H4 (cell line): ENCODE data around the gene OR14J1. TPM values are rescaled to one million over a fixed set of nuclear protein-coding genes. Genes with fewer than 3 reads are reported as not detected.
"Not testable (repeated sequence)": the region's sequence is repeated elsewhere in the genome, so short reads cannot be mapped to it uniquely, and the experiment has no call there.

Source experiments
- DNase-seq: peaks from one replicate; pipeline ENCODE4 v3.0.0-alpha.2; 2015; ENCODE audit warnings: low spot score
- total RNA-seq: library from RNA; depleted of rRNA; stranded (reverse); fragments of >200 nt; shearing (Covaris generic); gene quantifications from 2 replicates; pipeline ENCODE4 v1.2.3, GENCODE V29; 2014; rRNA removed

OR14J1 gene, protein sequence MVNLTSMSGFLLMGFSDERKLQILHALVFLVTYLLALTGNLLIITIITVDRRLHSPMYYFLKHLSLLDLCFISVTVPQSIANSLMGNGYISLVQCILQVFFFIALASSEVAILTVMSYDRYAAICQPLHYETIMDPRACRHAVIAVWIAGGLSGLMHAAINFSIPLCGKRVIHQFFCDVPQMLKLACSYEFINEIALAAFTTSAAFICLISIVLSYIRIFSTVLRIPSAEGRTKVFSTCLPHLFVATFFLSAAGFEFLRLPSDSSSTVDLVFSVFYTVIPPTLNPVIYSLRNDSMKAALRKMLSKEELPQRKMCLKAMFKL
- total RNA-seq = not detected in 2 replicates

DNA sequence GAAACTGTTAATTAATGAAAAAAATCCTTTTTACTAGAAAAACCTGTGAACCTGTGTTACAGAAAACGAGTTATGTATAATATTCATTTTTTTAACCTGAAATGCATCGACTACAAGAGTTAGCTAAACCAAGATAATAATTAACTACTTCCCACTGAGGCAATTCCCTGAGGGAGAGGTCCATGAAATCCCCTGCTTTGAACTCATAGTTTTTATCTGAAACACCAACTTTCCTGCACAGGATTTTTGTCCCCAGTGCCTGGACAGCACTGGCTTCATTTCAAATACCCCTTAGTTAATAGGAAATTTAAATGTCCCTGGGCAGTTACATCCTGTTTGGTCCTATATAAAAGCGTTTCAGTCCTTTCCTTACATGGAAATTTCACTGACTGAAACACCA lies at the start of gene OR14J1:
Gene OR14J1 (plus strand): TSS at position 386 of the 400 bp plus-strand sequence. CDS start 4,989 bp downstream, outside the sequence.
- DNase-seq = no peak

DNA sequence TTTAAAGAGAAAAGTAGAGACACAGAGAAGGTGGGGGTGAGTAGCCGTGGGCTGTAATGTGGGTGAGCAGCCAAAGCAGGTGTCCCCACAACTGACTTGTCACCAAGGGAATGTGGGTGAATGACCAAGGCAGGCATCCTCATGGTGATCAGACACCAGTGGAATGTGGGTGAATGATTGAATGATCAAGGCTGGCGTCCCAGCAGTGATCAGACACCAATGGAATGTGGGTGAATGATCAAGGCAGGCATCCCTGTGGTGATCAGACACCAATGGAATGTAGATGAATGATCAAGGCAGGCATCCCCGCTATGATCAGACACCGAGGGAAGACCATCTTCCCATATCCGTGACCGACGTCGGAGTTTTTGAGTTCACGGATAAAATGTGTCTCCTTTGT lies 49.8 kb upstream of the OR14J1 start:
- no peak for DNase-seq

DNA sequence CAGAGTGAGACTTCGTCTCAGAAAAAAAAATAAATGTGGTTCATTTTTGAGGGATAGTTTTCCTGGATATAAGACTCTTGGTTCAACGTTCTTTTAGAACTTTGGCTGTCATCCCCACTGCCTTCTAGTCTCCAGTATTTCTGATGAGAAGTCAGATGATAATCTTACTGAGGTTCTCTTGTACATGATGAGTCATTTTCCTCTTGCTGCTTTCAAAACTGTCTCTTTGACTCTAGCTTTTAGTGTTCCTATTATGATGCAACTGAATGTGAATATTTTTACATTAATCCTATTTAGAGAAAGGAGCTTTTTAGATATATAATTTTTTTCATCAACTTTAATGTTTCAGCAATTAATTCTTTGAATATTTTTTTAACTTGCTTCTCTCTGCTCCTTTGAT lies 46.0 kb upstream of the OR14J1 start:
- DNase-seq = no peak

DNA sequence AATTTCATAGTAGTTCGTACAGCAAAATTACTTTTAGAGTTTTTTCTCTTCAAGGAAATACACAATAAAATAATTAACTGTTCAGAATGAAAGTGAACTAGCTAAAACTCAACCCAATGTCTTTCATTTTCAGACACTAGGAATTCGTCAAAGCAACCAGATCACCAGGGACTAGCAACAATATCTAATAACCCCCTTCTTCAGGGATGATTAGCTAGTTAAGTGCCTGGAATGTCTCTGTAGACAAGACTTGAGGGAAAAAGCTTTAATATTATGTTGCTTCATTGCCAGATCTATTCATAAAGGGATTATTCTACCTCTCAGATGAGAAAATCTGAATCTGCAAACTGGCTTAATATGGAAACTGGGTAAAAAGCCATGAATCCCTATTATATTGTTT lies 41.8 kb upstream of the OR14J1 start:
- DNase-seq = no peak

DNA sequence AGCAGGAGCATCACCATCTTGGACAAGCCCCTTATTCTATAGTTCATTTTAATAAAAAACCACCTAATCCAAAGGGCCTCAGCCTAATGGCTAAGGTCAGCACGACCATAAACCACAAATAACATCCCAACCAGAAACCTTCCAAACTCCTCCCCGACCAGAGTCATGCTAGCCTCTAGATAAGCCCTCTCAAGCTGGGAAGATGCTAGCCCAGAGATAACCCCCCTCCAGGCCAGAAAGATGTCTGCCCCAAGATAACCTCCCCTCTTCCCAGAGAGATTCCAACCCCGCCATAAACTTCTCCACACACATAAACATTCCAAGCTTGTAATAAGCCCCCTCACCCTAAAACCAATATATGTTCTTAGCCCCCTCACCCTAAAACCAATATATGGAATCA lies 38.5 kb upstream of the OR14J1 start:
- DNase-seq = no peak

DNA sequence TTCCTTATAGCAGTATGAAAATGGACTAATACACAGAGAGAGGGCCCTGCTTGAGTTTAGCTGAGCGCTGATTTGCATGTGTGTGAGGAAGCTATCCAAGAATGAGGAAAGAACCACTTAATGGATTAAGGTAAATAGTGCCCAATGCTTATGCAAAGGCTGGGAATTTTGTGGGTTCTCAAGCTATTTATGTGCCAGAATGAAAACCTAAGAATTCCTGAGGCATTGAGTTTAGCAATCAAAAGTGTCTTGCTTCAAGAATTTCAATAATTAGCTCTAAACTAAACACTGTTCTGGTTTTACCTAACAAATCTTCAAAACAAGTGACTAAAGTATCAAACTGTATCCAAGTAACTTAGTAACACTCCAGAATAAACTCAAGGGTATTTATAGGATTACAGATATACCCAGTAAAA lies 7.0 kb upstream of the OR14J1 start:
- peak; percentile 12 for DNase-seq

DNA sequence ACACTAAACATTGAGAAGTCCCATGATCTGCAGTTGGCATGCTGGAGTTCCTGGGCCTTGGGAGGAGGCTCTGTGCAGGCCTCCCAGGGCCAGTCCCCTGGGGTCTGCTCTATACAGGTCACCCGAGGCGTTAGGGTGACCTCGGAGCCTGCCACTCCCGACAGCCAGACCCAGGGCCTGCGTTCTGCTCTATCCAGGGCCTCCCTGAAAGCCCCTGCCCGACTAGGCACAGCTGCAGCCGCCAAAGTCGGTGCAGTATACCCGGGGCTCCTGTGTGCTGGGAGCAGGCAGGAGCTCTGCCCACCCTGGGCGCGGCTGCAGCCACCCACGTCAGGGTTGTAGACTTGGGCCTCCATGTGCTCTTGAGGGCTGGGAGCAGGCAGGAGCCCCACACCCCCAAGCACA lies 6.3 kb upstream of the OR14J1 start:
- no peak for DNase-seq

DNA sequence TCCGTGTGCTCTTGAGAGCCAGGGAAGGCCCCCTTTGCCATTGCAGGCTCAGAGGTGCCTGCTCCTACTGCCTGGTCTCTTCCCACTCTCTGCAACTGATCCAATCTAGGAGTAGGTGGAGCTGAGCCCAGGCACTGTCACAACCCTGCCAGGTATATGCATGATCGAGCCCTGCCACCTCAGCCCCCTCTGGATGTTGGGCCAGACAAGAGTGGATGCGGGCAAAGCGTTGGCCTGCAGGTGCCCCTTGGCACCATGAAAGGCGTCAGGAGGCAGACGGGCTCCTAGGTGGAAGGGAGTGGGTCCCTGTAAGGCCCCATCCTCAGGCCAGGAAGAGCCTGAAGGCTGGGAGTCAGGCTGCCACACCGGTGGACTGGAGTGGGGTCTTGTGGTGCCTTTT lies 5.9 kb upstream of the OR14J1 start:
- DNase-seq = no peak

DNA sequence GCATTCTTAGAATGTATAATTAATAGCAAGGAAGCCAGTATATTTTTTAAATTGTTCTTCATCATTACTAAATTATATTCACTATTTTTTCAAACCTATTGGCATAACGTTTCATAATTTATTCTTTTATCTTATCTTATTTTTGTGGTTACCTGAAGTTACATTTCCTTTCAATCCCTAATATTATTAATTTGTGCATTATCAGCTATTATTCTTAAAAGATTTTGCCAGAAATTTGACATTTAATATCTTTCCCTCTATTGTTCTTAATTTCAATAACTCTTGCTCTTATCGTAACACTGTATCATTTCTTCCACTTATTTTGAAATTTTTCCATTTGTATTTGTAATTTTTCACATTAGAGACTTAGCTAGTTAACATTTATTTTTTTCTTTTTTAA lies 18.4 kb downstream of the OR14J1 start:
- no peak for DNase-seq

DNA sequence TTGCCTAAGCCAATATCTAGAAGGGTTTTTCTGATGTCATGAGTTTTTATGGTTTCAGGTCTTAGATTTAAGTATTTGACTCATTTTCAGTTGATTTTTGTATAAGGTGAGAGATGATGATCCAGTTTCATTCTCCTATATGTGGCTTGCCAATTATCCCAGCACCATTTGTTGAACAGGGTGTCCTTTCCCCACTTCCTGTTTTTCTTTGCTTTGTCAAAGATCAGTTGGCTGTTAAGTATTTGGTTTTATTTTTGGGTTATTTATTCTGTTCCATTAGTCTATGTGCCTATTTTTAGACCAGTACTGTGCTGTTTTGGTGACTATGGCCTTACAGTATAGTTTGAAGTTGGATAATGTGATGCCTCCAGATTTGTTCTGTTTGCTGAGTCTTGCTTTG lies 21.8 kb downstream of the OR14J1 start:
- DNase-seq = not testable (repeated sequence)

DNA sequence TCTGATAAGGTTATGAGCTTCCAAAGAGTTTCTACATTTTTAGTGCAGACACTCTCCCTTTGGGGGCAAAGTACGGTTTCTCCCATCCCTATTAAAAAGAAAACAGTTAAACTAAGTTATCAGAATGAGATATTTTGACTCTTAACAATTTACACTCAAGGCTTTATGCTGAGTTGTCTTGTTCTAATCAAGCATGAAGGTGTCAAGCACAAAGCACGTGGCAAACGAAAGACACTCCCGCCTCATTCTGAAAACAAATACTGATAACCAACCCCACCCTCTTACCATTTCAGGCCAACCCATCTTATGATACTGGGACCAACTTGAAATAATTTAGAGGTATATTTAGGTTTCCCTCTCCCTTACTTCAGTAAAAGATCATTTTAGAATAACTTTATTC lies 24.3 kb downstream of the OR14J1 start:
- no peak for DNase-seq

DNA sequence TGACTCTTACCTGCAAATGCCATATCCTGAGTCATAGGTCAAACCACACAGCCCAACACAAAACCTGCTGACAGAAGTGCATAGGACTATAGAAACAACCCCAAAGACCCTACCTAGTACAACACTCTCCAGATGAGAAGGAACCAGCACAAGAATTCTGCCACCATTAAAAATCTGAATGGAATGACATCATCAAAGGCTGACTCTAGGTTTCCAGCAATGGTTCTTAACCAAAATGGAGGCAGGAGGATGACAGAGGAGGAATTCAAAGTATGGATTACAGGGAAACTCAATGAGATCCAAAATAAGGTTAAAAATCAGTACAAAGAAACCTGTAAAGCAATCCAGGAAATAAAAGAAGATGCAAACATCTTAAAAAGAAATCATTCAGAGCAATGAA lies 31.2 kb downstream of the OR14J1 start:
- DNase-seq = no peak

DNA sequence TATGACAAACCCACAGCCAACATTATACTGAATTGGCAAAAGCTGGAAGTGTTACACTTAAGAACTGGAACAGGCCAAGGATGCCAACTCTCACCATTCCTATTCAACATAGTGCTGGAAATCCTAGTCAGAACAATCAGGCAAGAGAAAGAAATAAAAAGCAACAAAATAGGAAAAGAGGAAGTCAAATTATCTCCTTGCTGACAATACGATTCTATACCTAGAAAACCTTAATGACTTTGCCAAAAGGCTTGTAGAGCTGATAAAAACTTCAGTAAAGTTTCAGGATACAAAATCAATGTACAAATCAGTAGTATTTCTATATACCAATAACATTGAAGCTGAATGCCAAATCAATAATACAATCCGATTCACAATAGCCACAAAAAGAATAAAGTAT lies 34.8 kb downstream of the OR14J1 start:
- DNase-seq = no peak

DNA sequence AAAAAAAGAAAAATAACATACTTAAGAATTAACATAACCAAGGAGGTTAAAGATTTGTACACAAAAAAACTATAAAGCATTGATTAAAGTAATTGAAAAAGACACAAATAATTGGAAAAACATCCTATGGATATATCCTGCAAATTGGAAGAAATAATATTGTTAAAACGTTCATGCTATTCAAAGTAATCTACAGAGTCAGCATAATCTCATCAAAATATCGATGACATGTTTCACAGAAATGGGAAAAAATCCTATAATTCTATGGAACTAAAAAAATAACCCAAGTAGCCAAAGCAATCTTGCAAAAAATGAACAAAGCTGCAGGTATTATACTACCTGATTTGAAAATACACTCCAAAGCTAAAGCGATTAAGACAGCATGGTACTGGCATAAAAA lies 43.9 kb downstream of the OR14J1 start:
- DNase-seq = no peak

DNA sequence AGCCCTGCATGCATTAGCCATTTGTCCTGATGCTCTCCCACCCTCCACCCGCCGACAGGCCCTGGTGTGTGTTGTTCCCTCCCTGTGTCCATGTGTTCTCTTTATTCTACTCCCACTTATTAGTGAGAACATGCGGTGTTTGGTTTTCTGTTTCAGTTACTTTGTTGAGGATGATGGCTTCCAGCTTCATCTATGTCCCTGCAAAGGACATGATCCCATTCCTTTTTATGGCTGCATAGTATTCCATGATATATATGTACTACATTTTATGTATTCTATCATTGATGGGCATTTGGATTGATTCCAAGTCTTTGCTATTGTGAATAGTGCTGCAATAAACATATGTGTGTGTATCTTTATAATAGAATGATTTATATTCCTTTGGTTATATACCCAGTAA lies 47.8 kb downstream of the OR14J1 start:
- not testable (repeated sequence) for DNase-seq

DNA sequence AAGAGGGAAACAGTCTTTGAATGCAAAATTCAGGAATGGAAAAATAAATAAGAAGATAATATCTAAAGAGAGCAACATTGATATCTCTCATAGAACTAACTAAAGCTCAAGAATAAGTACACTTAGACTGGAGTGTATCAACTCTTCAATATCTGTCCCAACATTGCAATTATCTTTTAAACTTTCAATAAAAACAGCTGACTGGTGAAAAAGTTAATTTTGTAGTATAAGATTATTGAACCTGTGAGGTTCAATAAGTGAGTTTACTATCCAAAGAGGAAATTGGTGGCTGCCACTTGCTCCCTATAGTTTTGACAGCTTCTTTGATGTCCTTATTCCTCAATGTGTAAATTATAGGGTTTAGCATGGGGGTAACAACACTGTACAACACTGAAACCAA lies 53.5 kb downstream of the OR14J1 start:
- DNase-seq = no peak

DNA sequence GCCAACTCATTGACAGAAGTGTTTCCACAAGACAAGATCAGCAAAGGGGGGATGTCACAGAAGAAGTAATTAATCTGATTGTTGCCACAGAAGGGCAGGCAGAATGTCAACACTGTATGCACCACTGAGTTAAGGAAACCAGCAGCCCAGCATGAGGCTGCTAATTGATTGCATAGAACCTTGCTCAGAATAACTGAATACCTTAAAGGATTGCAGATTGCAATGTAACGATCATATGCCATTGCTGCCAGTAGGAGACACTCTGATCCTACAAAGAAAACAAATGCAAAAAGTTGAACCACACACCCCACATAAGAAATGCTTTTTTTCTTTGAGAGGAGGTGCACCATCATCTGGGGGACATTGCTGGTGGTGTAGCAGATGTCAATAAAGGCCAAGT lies 54.1 kb downstream of the OR14J1 start:
- DNase-seq = no peak

Other genes starting within 250 kb of the OR14J1 start
- not detected in 2 replicates for gene OR2B3, start 214.4 kb upstream of the OR14J1 start, total RNA-seq
- gene OR2J1, start 202.2 kb upstream of the OR14J1 start, total RNA-seq = not detected in 2 replicates
- not detected in 2 replicates for gene OR2J3, start 193.6 kb upstream of the OR14J1 start, total RNA-seq
- not detected in 2 replicates for gene OR2J2, start 130.8 kb upstream of the OR14J1 start, total RNA-seq
- gene OR5V1, start 67.2 kb downstream of the OR14J1 start, total RNA-seq = not detected in 2 replicates
- gene OR12D3, start 73.6 kb downstream of the OR14J1 start, total RNA-seq = not detected in 2 replicates
- not detected in 2 replicates for gene OR12D2, start 93.9 kb downstream of the OR14J1 start, total RNA-seq
- not detected in 2 replicates for gene OR12D1, start 113.2 kb downstream of the OR14J1 start, total RNA-seq
- gene OR10C1, start 137.6 kb downstream of the OR14J1 start, total RNA-seq = not detected in 2 replicates
- gene OR11A1, start 155.4 kb downstream of the OR14J1 start, total RNA-seq = not detected in 2 replicates
- gene OR2H1, start 155.5 kb downstream of the OR14J1 start, total RNA-seq = not detected in 2 replicates
- gene MAS1L, start 186.3 kb downstream of the OR14J1 start, total RNA-seq = not detected in 2 replicates